ENCODE data around the gene NKAIN1. TPM values are rescaled to one million over a fixed set of nuclear protein-coding genes. Genes with fewer than 3 reads are reported as not detected.

NKAIN1 gene
- total RNA-seq, 6 donors from 2014 or later: 0.13 to 0.31 TPM; not detected in 4

DNA sequence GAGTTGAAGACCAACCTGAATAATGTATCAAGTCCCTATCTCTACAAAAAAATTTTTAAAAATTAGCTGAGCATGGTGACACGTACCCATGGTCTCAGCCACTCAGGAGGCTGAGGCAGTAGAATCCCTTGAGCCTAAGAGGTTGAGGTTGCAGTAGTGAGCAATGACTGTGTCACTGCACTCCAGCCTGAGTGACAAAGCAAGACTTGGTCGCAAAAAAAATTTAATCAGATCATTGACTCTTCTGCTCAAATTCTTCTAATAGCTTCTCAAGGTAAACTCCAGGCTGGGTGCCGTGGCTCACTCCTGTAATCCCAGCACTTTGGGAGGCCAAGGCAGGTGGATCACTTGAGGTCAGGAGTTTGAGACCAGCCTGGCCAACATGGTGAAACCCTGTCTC, 88.3 kb downstream of the NKAIN1 start:
- TF ChIP-seq POLR2A (IDR thresholded peaks at IDR 0.05) (no peak), POLR2AphosphoS5 (IDR thresholded peaks at IDR 0.05) (no peak), EP300 (IDR thresholded peaks at IDR 0.05) (no peak), CTCF (IDR thresholded peaks at IDR 0.05) (no peak)
- no peaks in the 10 kb centered on the region for H3K9me3 ChIP-seq
- H3K27ac ChIP-seq: no peak overlapping the region
- H3K4me3 ChIP-seq: no peak overlapping the region
- peaks cover 4 to 12% (median 8%) of the 10 kb centered on the region in 4 donors for H3K4me1 ChIP-seq
- WGBS, 2 donors: 86 to 96% methylated on average over 3 of the region's 3 CpGs
- H3K27me3 ChIP-seq: no peaks in the 10 kb centered on the region
- H3K36me3 ChIP-seq: no peaks in the 10 kb centered on the region
- no peak for DNase-seq
- no peak for ATAC-seq (ENCODE audit: low FRiP score in 2 of 2)

DNA sequence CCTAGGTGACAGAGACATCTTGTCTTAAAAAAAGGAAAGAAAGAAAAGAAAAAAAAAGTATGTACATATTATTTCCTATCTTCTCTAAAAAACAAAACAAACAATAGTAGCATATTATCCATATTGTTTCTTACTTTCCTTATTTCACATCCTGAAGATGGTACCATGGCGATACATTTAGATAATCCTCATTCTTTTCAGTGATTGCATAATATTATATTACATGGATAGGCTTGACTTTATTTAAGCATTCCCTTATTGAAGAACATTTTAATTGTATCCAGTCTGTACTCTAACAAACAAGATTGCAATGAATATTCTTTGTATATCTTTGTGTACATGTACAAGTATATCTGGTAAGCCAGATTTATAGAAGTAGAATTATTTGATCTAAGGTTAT, 91.3 kb downstream of the NKAIN1 start:
- ATAC-seq (ENCODE audit: low FRiP score in 2 of 2) (no peak), DNase-seq (no peak)
- no peaks in the 10 kb centered on the region for H3K27me3 ChIP-seq
- no peaks in the 10 kb centered on the region for H3K4me1 ChIP-seq
- WGBS, 2 donors: 88% methylated on average over 1 of the region's 1 CpG
- H3K9me3 ChIP-seq: no peaks in the 10 kb centered on the region
- no peak overlapping the region for H3K4me3 ChIP-seq
- no peak for TF ChIP-seq EP300 (IDR thresholded peaks at IDR 0.05)
- no peak overlapping the region for H3K27ac ChIP-seq
- H3K36me3 ChIP-seq: no peaks in the 10 kb centered on the region

- ATAC-seq (ENCODE audit: low FRiP score in 2 of 2): no peak
- DNase-seq: no peak
- WGBS, 2 donors: 46 to 54% methylated on average over 3 of the region's 3 CpGs
- Histone ChIP-seq H3K4me3 (no peak overlapping the region), H3K36me3 (no peaks in the 10 kb centered on the region), H3K4me1 (no peaks in the 10 kb centered on the region), H3K27ac (no peak overlapping the region), H3K9me3 (no peaks in the 10 kb centered on the region), H3K27me3 (no peaks in the 10 kb centered on the region)
- TF ChIP-seq EP300 (IDR thresholded peaks at IDR 0.05) (no peak), CTCF (IDR thresholded peaks at IDR 0.05) (no peak), POLR2A (IDR thresholded peaks at IDR 0.05) (no peak), POLR2AphosphoS5 (IDR thresholded peaks at IDR 0.05) (no peak)
Measured at GRCh38 chr1:31145648-31146047, 94.0 kb downstream of the NKAIN1 start.

GRCh38 chr1:31144442-31144841, 95.2 kb downstream of the NKAIN1 start:
- 75 to 78% methylated on average over 8 of the region's 8 CpGs for WGBS, 2 donors
- Histone ChIP-seq H3K36me3 (no peaks in the 10 kb centered on the region), H3K4me3 (no peak overlapping the region), H3K9me3 (no peaks in the 10 kb centered on the region), H3K27ac (no peak overlapping the region), H3K27me3 (no peaks in the 10 kb centered on the region), H3K4me1 (no peaks in the 10 kb centered on the region)
- no peak for ATAC-seq (ENCODE audit: low FRiP score in 2 of 2)
- TF ChIP-seq POLR2AphosphoS5 (IDR thresholded peaks at IDR 0.05) (no peak), EP300 (IDR thresholded peaks at IDR 0.05) (no peak), CTCF (IDR thresholded peaks at IDR 0.05) (no peak), POLR2A (IDR thresholded peaks at IDR 0.05) (no peak)
- no peak for DNase-seq

DNA sequence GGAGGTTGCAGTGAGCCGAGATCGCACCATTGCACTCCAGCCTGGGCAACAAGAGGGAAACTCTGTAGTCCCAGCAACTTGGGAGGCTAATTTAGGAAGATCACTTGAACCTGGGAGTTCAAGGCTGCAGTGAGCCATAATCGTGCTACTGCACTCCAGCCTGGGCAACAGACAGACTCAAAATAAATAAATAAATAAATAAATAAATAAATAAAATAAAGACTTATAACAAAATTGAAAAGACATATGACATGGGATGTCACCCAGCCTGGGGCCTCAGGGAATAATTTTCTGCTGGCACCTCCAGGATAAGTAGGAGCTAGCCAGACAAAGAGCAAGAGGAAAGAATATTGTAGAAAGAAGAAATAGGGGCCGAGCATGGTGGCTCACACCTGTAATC, 96.2 kb downstream of the NKAIN1 start:
- Histone ChIP-seq H3K4me3 (no peak overlapping the region), H3K27ac (no peak overlapping the region), H3K27me3 (no peaks in the 10 kb centered on the region), H3K4me1 (no peaks in the 10 kb centered on the region), H3K9me3 (no peaks in the 10 kb centered on the region), H3K36me3 (no peaks in the 10 kb centered on the region)
- no peak for TF ChIP-seq POLR2AphosphoS5 (IDR thresholded peaks at IDR 0.05)
- TF ChIP-seq EP300 (IDR thresholded peaks at IDR 0.05): no peak
- TF ChIP-seq CTCF (IDR thresholded peaks at IDR 0.05): no peak
- TF ChIP-seq POLR2A (IDR thresholded peaks at IDR 0.05): no peak
- no peak for ATAC-seq (ENCODE audit: low FRiP score in 2 of 2)
- WGBS, 2 donors: 90 to 94% methylated on average over 4 of the region's 4 CpGs
- DNase-seq: no peak
